ENCODE data around the gene AXIN2. TPM values are rescaled to one million over a fixed set of nuclear protein-coding genes. Genes with fewer than 3 reads are reported as not detected.

Gene AXIN2
- total RNA-seq, 1 donor from 2014 or later: 88.7 TPM

DNA sequence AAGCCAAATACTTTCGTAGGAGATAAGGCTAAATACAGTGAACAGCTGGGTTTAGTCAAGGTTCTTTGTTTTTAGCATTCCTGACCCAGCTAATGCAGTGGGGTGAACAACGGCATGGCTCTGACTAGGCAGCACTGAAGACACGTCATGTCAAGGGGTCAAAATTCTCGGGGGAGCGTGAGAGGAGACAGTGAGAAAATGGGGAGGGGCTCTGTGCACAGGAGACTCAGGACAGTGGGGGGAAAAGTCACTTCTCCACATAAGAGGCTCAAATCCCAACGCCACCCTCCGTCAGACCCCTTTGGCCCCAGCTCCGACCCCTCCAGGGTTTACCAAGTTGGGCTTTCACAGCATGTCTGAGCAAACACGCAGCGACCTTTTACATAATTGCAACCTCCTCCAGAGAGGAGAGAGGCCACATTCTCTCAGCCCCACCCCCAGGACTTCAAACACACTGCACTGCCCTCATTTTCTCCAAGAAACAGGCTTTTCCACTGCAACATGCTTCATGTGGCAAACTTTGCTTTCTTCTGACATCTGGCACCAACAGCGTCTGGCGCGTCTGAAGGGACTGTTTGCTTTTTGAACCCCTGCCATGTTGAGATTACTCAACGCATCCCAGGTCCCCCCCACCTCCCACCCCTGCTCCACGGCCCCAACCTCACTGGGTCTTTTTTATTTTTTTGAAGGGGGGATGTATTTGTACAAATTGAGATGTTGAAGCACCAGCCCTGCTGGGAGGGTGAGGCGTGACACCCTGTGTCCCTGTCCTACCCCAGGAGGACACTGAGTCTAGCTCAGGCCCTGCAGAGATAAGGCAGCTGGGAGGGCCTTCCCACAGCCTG is 30.0 kb downstream of the AXIN2 start:
- TF ChIP-seq, protein P1, sequence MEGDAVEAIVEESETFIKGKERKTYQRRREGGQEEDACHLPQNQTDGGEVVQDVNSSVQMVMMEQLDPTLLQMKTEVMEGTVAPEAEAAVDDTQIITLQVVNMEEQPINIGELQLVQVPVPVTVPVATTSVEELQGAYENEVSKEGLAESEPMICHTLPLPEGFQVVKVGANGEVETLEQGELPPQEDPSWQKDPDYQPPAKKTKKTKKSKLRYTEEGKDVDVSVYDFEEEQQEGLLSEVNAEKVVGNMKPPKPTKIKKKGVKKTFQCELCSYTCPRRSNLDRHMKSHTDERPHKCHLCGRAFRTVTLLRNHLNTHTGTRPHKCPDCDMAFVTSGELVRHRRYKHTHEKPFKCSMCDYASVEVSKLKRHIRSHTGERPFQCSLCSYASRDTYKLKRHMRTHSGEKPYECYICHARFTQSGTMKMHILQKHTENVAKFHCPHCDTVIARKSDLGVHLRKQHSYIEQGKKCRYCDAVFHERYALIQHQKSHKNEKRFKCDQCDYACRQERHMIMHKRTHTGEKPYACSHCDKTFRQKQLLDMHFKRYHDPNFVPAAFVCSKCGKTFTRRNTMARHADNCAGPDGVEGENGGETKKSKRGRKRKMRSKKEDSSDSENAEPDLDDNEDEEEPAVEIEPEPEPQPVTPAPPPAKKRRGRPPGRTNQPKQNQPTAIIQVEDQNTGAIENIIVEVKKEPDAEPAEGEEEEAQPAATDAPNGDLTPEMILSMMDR (IDR thresholded peaks at IDR 0.05; ENCODE audit: unreplicated experiment): peak; percentile 59
- no peaks in the 10 kb centered on the region for H3K9me3 Mint-ChIP-seq
- H3K4me3 Mint-ChIP-seq: peak overlapping the region; percentile 37
- DNase-seq (ENCODE audit: low spot score in 2 of 2, unreplicated experiment in 2 of 2): no peak
- H3K27me3 Mint-ChIP-seq (ENCODE audit: low read depth): no peaks in the 10 kb centered on the region
- H3K36me3 Mint-ChIP-seq: peaks cover 47% of the 10 kb centered on the region
- H3K27ac Mint-ChIP-seq: peak overlapping the region; percentile 98
- peaks cover 52% of the 10 kb centered on the region for H3K4me1 Mint-ChIP-seq

DNA sequence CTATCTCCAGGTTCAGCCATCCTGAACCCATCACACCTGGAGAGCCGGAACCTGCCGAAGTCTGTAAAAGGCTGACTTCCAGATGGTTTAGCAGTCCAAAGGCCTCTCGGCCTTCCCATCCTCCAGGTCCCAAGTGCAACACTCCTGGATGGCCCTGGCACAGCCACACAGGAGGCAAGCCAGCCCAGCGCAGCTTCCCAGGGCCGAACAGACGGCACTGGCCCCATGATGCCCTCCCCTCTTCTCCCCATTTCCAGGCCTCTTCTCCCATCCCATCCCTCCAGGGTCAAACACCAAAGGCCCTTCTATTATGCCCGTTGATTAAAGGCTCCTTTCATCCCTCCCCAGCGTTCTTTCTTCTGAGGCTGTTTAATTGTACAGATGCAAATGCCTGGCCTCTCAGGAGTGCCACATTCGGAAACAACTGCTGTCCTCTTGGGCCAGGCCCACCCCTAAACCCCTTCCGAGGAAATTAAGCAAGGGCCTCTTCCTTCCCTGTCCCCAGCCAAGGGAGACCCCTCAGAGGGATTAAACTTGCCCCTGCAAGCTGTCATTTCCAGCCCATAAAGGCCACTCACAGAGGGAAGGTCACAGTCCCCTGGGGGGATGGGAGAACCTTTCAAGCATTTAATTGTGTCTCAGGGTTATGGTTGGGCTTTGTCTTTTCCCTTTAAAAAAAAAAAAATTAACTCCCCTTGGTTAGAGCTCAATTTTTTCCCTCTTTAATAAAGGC is 30.8 kb downstream of the AXIN2 start:
- TF ChIP-seq, protein P1 (IDR thresholded peaks at IDR 0.05; ENCODE audit: unreplicated experiment): no peak
- DNase-seq (ENCODE audit: low spot score in 2 of 2, unreplicated experiment in 2 of 2): no peak
- Mint-ChIP-seq H3K27ac (peak overlapping the region; percentile 98), H3K4me1 (peaks cover 52% of the 10 kb centered on the region), H3K27me3 (ENCODE audit: low read depth) (no peaks in the 10 kb centered on the region), H3K36me3 (peaks cover 41% of the 10 kb centered on the region), H3K4me3 (no peak overlapping the region), H3K9me3 (no peaks in the 10 kb centered on the region)

DNA sequence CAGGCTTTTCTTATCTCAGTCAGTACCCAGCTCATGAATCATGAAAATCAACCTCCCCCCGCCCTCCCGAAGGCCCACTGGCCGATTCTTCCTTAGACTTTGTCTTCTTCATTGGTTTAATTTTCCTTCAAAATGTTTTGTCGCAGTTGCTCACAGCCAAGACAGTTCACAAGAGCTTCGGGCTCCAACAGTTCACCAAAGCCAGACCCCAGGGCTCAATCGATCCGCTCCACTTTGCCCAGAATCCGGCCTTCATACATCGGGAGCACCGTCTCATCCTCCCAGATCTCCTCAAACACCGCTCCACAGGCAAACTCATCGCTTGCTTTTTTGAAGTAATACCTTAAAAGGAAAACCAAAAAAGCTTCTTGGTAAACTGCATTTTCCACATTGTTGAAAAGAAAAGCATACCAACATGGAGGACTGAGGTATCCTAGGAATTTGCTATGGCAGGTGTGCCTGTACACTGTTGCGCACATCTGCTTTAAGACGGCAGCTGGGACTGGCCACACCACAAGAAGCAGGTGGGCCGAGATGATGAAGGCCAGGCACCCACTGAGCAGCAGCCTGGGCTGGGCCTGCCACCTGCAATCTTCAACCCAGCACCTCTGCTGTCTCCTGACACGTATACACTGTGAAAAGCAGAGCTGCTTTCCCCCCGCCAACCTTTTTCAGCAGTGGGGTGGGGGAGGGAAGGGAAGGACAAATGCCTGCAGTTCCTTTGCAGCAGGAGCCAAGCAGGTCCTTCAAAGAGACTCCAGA is 31.5 kb downstream of the AXIN2 start:
- TF ChIP-seq, protein P1 (IDR thresholded peaks at IDR 0.05; ENCODE audit: unreplicated experiment): no peak
- Mint-ChIP-seq H3K27ac (peak overlapping the region; percentile 98), H3K4me1 (peaks cover 52% of the 10 kb centered on the region), H3K36me3 (peaks cover 36% of the 10 kb centered on the region), H3K9me3 (no peaks in the 10 kb centered on the region), H3K4me3 (peak overlapping the region; percentile 1), H3K27me3 (ENCODE audit: low read depth) (no peaks in the 10 kb centered on the region)
- DNase-seq (ENCODE audit: low spot score in 2 of 2, unreplicated experiment in 2 of 2): no peak

DNA sequence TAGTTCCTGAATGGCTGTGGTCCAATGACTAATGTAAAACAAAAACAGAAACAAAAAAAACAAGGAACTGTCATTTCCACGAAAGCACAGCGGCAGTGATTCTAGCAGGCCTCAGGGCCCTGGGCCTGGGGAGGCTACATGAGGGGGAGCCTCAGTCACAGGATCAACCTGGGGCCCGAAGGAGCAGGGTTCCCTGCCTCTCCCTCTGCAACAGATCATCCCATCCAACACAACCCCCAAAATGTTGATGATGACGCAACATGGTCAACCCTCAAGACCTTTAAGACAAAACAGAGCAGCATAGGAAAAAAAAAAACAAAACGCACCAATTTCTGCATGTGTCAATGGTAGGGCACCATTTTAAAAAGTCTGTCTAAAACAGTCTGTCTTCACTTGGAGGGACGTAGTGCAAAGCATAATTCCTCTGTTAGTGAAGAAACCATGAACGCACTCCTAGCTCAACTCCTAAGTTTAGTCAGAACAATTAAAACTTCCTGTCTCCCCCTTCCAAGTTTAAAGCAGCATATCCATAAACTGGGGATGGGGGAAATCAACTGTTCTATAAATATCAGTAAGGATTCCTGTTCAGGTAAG is 32.3 kb downstream of the AXIN2 start:
- no peaks in the 10 kb centered on the region for H3K27me3 Mint-ChIP-seq (ENCODE audit: low read depth)
- peak overlapping the region; percentile 98 for H3K27ac Mint-ChIP-seq
- peaks cover 55% of the 10 kb centered on the region for H3K4me1 Mint-ChIP-seq
- peaks cover 32% of the 10 kb centered on the region for H3K36me3 Mint-ChIP-seq
- no peak overlapping the region for H3K4me3 Mint-ChIP-seq
- H3K9me3 Mint-ChIP-seq: no peaks in the 10 kb centered on the region
- TF ChIP-seq, protein P1 (IDR thresholded peaks at IDR 0.05; ENCODE audit: unreplicated experiment): no peak
- no peak for DNase-seq (ENCODE audit: low spot score in 2 of 2, unreplicated experiment in 2 of 2)

DNA sequence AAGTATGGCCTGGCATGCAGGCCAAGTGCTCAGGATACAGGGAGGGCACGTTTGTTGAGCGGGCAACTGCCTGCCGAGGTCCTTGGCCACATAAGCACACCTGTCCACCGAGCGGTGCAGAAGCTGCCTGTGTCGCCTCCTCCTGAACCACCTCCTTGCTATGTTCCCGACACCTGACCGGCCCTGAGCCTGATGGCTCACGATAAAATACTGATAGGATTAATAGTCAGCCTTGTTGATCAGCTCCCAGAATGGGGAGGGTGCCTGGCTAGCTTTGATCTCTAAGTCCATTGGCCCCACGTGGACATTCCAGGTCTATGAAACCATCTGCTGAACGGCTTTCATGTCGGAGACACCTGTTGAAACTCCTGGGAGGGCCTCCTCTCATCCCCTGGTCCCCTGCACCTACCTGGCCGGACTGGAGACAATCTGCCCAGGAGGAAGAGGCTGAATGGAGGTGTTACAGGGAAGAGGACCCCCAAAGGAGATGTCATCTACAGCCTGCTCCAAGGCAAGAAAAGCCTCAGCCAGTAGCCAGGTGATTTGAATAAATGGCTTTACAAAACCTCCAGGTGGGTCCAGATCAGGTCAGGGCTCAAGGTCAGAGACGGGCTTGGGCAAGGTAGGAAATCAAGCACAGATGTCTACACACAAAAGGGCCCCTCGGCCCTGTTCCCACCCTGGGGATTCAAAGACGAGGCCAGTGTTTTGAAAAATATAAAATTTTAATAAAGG is 33.4 kb downstream of the AXIN2 start:
- H3K27me3 Mint-ChIP-seq (ENCODE audit: low read depth): no peaks in the 10 kb centered on the region
- no peak overlapping the region for H3K4me3 Mint-ChIP-seq
- H3K4me1 Mint-ChIP-seq: peaks cover 56% of the 10 kb centered on the region
- H3K27ac Mint-ChIP-seq: peak overlapping the region; percentile 79
- no peak for DNase-seq (ENCODE audit: low spot score in 2 of 2, unreplicated experiment in 2 of 2)
- H3K36me3 Mint-ChIP-seq: peaks cover 28% of the 10 kb centered on the region
- H3K9me3 Mint-ChIP-seq: no peaks in the 10 kb centered on the region
- TF ChIP-seq, protein P1 (IDR thresholded peaks at IDR 0.05; ENCODE audit: unreplicated experiment): no peak
